ENCODE measurements around the gene AMN1.

GRCh38 chr12:31712877-31713276 lies 15.9 kb downstream of the AMN1 start:
- no peak for TF ChIP-seq CTCF (conservative IDR thresholded peaks at IDR 0.05)
- TF ChIP-seq ZFX (IDR thresholded peaks at IDR 0.05): no peak
